ENCODE measurements around the gene SLC6A19.

The SLC6A19 gene

DNA sequence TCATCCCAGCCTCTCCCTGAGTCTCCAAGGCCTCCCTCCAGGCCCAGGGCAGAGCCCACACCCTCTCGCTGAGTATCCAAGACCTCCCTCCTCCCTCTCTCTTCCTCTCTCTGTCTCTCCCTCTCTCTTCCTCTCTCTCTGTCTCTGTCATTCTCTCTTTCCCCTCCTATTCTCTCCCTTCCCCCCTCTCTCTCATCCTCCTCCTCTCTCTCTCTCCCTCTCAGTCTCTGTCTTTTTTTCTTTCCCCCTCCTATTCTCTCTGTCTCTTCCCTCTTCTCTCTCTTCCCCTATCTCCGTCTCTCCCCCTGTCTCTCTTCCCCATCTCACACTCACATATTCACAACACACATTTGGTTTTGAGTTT is 8.1 kb downstream of the SLC6A19 start (continued):
- TF ChIP-seq, protein P1, sequence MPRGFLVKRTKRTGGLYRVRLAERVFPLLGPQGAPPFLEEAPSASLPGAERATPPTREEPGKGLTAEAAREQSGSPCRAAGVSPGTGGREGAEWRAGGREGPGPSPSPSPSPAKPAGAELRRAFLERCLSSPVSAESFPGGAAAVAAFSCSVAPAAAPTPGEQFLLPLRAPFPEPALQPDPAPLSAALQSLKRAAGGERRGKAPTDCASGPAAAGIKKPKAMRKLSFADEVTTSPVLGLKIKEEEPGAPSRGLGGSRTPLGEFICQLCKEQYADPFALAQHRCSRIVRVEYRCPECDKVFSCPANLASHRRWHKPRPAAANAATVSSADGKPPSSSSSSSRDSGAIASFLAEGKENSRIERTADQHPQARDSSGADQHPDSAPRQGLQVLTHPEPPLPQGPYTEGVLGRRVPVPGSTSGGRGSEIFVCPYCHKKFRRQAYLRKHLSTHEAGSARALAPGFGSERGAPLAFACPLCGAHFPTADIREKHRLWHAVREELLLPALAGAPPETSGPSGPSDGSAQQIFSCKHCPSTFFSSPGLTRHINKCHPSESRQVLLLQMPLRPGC (tag by site-specific recombination; IDR thresholded peaks at IDR 0.05) = no peak
- TF ChIP-seq PRDM1 (tag by site-specific recombination; IDR thresholded peaks at IDR 0.05) = peak; percentile 56
- TF ChIP-seq, protein P2, sequence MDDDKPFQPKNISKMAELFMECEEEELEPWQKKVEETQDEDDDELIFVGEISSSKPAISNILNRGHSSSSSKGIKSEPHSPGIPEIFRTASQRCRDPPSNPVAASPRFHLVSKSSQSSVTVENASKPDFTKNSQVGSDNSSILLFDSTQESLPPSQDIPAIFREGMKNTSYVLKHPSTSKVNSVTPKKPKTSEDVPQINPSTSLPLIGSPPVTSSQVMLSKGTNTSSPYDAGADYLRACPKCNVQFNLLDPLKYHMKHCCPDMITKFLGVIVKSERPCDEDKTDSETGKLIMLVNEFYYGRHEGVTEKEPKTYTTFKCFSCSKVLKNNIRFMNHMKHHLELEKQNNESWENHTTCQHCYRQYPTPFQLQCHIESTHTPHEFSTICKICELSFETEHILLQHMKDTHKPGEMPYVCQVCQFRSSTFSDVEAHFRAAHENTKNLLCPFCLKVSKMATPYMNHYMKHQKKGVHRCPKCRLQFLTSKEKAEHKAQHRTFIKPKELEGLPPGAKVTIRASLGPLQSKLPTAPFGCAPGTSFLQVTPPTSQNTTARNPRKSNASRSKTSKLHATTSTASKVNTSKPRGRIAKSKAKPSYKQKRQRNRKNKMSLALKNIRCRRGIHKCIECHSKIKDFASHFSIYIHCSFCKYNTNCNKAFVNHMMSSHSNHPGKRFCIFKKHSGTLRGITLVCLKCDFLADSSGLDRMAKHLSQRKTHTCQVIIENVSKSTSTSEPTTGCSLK (tag by site-specific recombination; IDR thresholded peaks at IDR 0.05) = no peak

DNA sequence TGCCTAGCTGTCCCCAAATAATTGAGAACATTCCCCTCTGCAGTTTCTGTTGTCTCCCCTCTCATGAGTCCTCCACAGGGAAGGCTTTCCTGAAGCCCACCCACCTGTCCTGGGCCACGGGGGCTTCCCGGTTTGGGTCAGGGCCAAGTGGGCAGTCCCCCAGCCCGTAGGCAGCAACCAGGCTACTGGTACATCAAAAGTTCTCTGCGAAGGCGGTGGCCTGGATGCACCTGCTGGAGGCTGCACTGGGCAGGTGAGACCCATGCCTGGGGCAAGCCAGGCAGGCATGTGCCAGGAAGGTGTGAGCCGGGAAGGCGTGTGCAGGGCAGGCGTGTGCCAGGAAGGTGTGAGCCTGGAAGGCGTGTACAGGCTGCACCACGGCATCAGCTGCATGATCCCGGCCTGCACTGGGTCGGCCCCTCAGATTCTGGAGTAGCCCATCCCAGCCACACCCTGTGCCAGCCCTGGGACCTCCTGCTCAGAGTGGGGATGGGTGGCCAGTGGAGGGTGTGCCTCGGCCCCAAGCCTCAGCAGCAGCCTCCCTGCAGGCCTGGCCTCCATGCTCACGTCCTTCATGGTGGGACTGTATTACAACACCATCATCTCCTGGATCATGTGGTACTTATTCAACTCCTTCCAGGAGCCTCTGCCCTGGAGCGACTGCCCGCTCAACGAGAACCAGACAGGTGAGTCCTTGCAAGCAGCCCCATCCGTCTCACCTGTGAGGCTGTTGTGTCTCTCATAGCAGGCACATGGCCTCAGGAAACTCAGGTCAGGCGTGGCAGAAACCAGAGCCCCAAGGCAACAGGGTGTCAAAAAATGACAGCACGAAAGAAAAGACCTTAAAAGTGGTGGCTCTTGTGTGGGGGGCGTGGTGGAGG is 8.7 kb downstream of the SLC6A19 start:
- Histone ChIP-seq H3K4me3 (ENCODE audit: low read depth, low read length) (no peak overlapping the region), H3K36me3 (ENCODE audit: control insufficient read depth in 2 of 2, insufficient read depth in 1 of 2, low read length in 2 of 2) (no peaks in the 10 kb centered on the region), H3K9me3 (ENCODE audit: control insufficient read depth, insufficient read depth, low read depth, low read length) (no peaks in the 10 kb centered on the region), H3K27ac (ENCODE audit: extremely low read depth, low read depth, low read length) (no peak overlapping the region), H3K4me1 (ENCODE audit: control insufficient read depth, insufficient read depth, low read length) (no peaks in the 10 kb centered on the region)
- TF ChIP-seq ZNF138 (tag by site-specific recombination; IDR thresholded peaks at IDR 0.05; ENCODE audit: borderline replicate concordance) = no peak
- TF ChIP-seq, protein P3, sequence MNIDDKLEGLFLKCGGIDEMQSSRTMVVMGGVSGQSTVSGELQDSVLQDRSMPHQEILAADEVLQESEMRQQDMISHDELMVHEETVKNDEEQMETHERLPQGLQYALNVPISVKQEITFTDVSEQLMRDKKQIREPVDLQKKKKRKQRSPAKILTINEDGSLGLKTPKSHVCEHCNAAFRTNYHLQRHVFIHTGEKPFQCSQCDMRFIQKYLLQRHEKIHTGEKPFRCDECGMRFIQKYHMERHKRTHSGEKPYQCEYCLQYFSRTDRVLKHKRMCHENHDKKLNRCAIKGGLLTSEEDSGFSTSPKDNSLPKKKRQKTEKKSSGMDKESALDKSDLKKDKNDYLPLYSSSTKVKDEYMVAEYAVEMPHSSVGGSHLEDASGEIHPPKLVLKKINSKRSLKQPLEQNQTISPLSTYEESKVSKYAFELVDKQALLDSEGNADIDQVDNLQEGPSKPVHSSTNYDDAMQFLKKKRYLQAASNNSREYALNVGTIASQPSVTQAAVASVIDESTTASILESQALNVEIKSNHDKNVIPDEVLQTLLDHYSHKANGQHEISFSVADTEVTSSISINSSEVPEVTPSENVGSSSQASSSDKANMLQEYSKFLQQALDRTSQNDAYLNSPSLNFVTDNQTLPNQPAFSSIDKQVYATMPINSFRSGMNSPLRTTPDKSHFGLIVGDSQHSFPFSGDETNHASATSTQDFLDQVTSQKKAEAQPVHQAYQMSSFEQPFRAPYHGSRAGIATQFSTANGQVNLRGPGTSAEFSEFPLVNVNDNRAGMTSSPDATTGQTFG (tag by site-specific recombination; IDR thresholded peaks at IDR 0.05; ENCODE audit: borderline replicate concordance) = no peak
- TF ChIP-seq TRIM28 (IDR thresholded peaks at IDR 0.05; ENCODE audit: borderline replicate concordance, low read length) = no peak
- ChIA-PET POLR2A (no interaction called here), CTCF (interaction anchor here (0.6 kb wide), 1 partner anchor 192 kb away, joined by 3 read pairs; no protein-coding TSS in a partner anchor)

DNA sequence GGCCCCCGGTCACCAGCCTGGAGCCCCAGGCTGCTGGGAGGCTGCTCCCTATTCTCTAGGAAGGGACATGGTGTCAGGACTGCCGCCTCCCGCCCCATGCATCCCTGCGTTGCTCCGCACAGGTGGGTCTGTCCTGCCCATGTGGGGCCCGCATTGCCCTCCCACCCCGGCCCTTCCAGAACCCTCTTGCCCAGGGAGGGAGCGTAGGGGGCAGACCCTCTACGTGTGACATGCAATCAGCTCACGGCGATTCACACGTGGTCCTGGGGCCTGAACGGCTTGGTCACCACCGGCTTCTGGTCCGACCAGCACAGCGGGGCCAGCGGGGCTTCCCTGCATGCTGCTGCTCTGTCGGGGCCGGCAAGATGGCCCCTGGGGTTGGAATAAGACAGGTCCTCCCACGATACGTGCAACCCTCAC is 9.4 kb downstream of the SLC6A19 start:
- H3K9me3 ChIP-seq (ENCODE audit: control insufficient read depth, insufficient read depth, low read depth, low read length) = no peaks in the 10 kb centered on the region
- no peaks in the 10 kb centered on the region for H3K4me1 ChIP-seq (ENCODE audit: control insufficient read depth, insufficient read depth, low read length)
- H3K36me3 ChIP-seq (ENCODE audit: control insufficient read depth in 2 of 2, insufficient read depth in 1 of 2, low read length in 2 of 2) = no peaks in the 10 kb centered on the region
- TF ChIP-seq ZNF571 (tag by site-specific recombination; IDR thresholded peaks at IDR 0.05) = no peak
- no peak for TF ChIP-seq ZNF366 (tag by site-specific recombination; conservative IDR thresholded peaks at IDR 0.05)
- TF ChIP-seq ZNF184 (tag by site-specific recombination; IDR thresholded peaks at IDR 0.05) = no peak
- no peak for TF ChIP-seq ZNF214 (tag by site-specific recombination; IDR thresholded peaks at IDR 0.05; ENCODE audit: borderline replicate concordance)
- TF ChIP-seq, protein P4, sequence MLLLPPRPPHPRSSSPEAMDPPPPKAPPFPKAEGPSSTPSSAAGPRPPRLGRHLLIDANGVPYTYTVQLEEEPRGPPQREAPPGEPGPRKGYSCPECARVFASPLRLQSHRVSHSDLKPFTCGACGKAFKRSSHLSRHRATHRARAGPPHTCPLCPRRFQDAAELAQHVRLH (tag by site-specific recombination; IDR thresholded peaks at IDR 0.05) = no peak
- TF ChIP-seq ZNF830 (tag by site-specific recombination; IDR thresholded peaks at IDR 0.05; ENCODE audit: low read depth) = no peak
- no peak for TF ChIP-seq ZNF266 (tag by site-specific recombination; IDR thresholded peaks at IDR 0.05; ENCODE audit: low read depth)
- TF ChIP-seq ZNF10 (tag by site-specific recombination; IDR thresholded peaks at IDR 0.05) = no peak
- TF ChIP-seq ZNF626 (tag by site-specific recombination; IDR thresholded peaks at IDR 0.05) = no peak
- TF ChIP-seq, protein P5, sequence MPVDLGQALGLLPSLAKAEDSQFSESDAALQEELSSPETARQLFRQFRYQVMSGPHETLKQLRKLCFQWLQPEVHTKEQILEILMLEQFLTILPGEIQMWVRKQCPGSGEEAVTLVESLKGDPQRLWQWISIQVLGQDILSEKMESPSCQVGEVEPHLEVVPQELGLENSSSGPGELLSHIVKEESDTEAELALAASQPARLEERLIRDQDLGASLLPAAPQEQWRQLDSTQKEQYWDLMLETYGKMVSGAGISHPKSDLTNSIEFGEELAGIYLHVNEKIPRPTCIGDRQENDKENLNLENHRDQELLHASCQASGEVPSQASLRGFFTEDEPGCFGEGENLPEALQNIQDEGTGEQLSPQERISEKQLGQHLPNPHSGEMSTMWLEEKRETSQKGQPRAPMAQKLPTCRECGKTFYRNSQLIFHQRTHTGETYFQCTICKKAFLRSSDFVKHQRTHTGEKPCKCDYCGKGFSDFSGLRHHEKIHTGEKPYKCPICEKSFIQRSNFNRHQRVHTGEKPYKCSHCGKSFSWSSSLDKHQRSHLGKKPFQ (tag by site-specific recombination; IDR thresholded peaks at IDR 0.05) = no peak
- TF ChIP-seq MYNN (tag by site-specific recombination; IDR thresholded peaks at IDR 0.05; ENCODE audit: borderline replicate concordance) = no peak
- CTCF ChIA-PET = no interaction called here
- POLR2A ChIA-PET = no interaction called here
- no peak overlapping the region for H3K27ac ChIP-seq (ENCODE audit: extremely low read depth, low read depth, low read length)
- no peak overlapping the region for H3K4me3 ChIP-seq (ENCODE audit: low read depth, low read length)
